H1 (cell line): ENCODE measurements around the gene GIT1. TPM values are rescaled to one million over a fixed set of nuclear protein-coding genes. Genes with fewer than 3 reads are reported as not detected.

ENCODE experiments used
- BCL11A ChIP-seq, 2 experiments: IDR thresholded peaks; one replicate each; pipeline ENCODE4 v1.6.1; 2011; ENCODE audit warnings: low read depth in 2 of 2, low read length in 2 of 2, mild to moderate bottlenecking in 2 of 2
- BRCA1 ChIP-seq: IDR thresholded peaks from 2 replicates; pipeline ENCODE4 v1.6.1; 2012; ENCODE audit warnings: low read depth, low read length, improper control_type of control experiment
- CHD1 ChIP-seq: IDR thresholded peaks from 2 replicates; pipeline ENCODE4 v1.6.1; 2012; ENCODE audit warnings: low read depth, low read length, improper control_type of control experiment
- CHD2 ChIP-seq: IDR thresholded peaks from 2 replicates; pipeline ENCODE4 v1.6.1; 2012; ENCODE audit warnings: low read length, improper control_type of control experiment
- CREB1 ChIP-seq: IDR thresholded peaks from 2 replicates; pipeline ENCODE4 v1.6.1; 2012; ENCODE audit warnings: inconsistent platforms
- CTBP2 ChIP-seq: IDR thresholded peaks from 2 replicates; pipeline ENCODE4 v1.7.0; 2011; ENCODE audit warnings: borderline replicate concordance, mild to moderate bottlenecking, moderate library complexity, mixed read lengths, low read length; ENCODE audit not compliant: insufficient read depth, insufficient read length
- EZH2 ChIP-seq: fragments of 200-600 bp; sonication (generic); IDR thresholded peaks from 2 replicates; pipeline ENCODE4 v1.7.1; 2012; ENCODE audit warnings: low read depth, mild to moderate bottlenecking, moderate library complexity, low read length, inconsistent platforms; ENCODE audit not compliant: severe bottlenecking
- GTF2F1 ChIP-seq: IDR thresholded peaks from 2 replicates; pipeline ENCODE4 v1.6.1; 2012; ENCODE audit warnings: low read depth, low read length, improper control_type of control experiment, borderline replicate concordance
- MAFK ChIP-seq: IDR thresholded peaks from 2 replicates; pipeline ENCODE4 v1.6.1; 2012; ENCODE audit warnings: low read depth, mild to moderate bottlenecking, improper control_type of control experiment, low read length
- NANOG ChIP-seq: IDR thresholded peaks from 2 replicates; pipeline ENCODE4 v1.6.1; 2011; ENCODE audit warnings: low read length, low read depth, mild to moderate bottlenecking, inconsistent platforms; ENCODE audit not compliant: insufficient read depth, poor library complexity, severe bottlenecking
- SP4 ChIP-seq: IDR thresholded peaks from 2 replicates; pipeline ENCODE4 v1.6.1; 2012; ENCODE audit warnings: low read length, inconsistent platforms
- SRF ChIP-seq: IDR thresholded peaks from 2 replicates; pipeline ENCODE4 v1.6.1; 2011; ENCODE audit warnings: mild to moderate bottlenecking, low read depth, low read length, moderate library complexity
- ZNF274 ChIP-seq: IDR thresholded peaks from 2 replicates; pipeline ENCODE4 v1.7.0; 2012; ENCODE audit warnings: low read length, borderline replicate concordance; ENCODE audit errors: extremely low read depth
- polyA plus RNA-seq, 7 experiments: library from polyadenylated mRNA; depleted of rRNA in 3 of 7; stranded (reverse) in 5 of 7; unstranded in 2 of 7; fragments of >200 nt in 5 of 7; fragments of 200-250 nt in 2 of 7; gene quantifications; 1 replicate in 5 of 7; 2 replicates in 1 of 7; 4 replicates in 1 of 7; pipeline versions ENCODE4 v1.2.1 to v1.2.3, GENCODE V29; 2011 to 2013; ENCODE audit warnings: missing spikeins in 2 of 7, mixed read lengths in 2 of 7
- total RNA-seq: library from RNA; stranded (reverse); fragmentation: NEBNext Ultra II Directional; extraction: Animal tissue kit (Norgen Biotek cat#: 25700); gene quantifications from 2 replicates; pipeline ENCODE4 v1.2.1, GENCODE V29; 2021
- TF ChIP-seq, protein P1 (sequence below), 3 experiments: IDR thresholded peaks; 1 replicate in 2 of 3; 2 replicates in 1 of 3; pipeline versions ENCODE4 v1.5.1 to v1.6.1; 2011; ENCODE audit warnings: low read length in 3 of 3, mild to moderate bottlenecking in 3 of 3, inconsistent platforms in 2 of 3, low read depth in 1 of 3, moderate library complexity in 1 of 3; ENCODE audit not compliant: insufficient read depth in 1 of 3; ENCODE audit errors: control extremely low read depth in 1 of 3

Gene GIT1
- total and polyA plus RNA-seq, 2 of the 8 experiments (the other 6 are each of a cell fraction or from before 2014, with no cell fraction given): 62.4 to 63.0 TPM

DNA sequence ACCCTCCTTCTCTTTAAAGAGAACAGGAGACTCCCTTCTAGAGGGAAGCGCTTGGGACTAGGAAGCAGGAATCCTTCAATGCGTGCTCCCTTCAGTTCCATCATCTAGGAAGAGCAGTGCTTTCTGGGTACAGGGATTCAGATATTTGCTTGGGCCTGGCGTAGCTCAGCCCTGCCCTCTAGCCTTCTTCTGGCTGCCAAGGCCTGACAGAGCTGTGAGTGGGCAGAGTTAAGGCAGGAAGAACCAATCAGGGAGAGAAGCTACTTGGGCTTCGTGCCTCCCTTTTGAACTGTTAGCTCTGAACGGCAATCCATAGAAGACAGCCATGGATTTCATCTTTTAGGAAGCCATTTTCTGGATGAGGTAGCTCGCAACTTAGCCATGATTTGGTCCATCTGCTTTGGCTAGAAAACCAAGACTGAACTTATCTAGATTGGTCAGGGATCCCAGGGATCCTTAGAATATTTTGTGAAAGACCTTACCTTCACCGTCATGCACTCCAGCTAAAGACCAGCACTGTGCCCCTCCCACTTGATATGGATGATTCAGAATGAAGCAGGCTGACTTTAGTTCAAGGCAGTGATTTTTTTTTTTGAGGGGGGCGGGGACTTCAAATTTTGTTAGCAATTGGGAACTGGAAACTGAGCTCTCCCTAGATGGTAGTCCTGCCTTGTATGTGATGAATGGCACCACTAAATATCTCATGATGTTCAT is 35.7 kb upstream of the GIT1 start (continued):
- TF ChIP-seq EZH2 (no peak), BCL11A (IDR thresholded peaks at IDR 0.05; ENCODE audit: low read depth in 2 of 2, low read length in 2 of 2) (no peak), SRF (no peak), SP4 (no peak), CHD1 (no peak), NANOG (no peak), CREB1 (no peak), MAFK (no peak), BRCA1 (no peak), GTF2F1 (no peak), CTBP2 (no peak), ZNF274 (no peak), CHD2 (no peak)
- TF ChIP-seq, protein P1, sequence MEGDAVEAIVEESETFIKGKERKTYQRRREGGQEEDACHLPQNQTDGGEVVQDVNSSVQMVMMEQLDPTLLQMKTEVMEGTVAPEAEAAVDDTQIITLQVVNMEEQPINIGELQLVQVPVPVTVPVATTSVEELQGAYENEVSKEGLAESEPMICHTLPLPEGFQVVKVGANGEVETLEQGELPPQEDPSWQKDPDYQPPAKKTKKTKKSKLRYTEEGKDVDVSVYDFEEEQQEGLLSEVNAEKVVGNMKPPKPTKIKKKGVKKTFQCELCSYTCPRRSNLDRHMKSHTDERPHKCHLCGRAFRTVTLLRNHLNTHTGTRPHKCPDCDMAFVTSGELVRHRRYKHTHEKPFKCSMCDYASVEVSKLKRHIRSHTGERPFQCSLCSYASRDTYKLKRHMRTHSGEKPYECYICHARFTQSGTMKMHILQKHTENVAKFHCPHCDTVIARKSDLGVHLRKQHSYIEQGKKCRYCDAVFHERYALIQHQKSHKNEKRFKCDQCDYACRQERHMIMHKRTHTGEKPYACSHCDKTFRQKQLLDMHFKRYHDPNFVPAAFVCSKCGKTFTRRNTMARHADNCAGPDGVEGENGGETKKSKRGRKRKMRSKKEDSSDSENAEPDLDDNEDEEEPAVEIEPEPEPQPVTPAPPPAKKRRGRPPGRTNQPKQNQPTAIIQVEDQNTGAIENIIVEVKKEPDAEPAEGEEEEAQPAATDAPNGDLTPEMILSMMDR (IDR thresholded peaks at IDR 0.05; ENCODE audit: control extremely low read depth in 1 of 3, insufficient read depth in 1 of 3, low read depth in 1 of 3, low read length in 3 of 3): peak; percentile 14 to 38 (median 15); a peak in 2 of 4 replicates
- TF ChIP-seq, all 59 proteins: peak for 3
